Neuronal stem cell (in vitro differentiated cells): ENCODE data around the gene PPFIA1.
"Not testable (repeated sequence)": the region's sequence is repeated elsewhere in the genome, so short reads cannot be mapped to it uniquely, and the experiment has no call there.

Experiments used
- DNase-seq: peaks from one replicate; pipeline ENCODE4 v3.0.0-alpha.2; 2013; ENCODE audit warnings: low spot score
- H2AFZ ChIP-seq: one replicate; pipeline ENCODE4 v1.6.1; 2013; ENCODE audit warnings: mild to moderate bottlenecking, low read length, inconsistent platforms
- H2AK5ac ChIP-seq: 2 replicates; pipeline ENCODE4 v1.6.1; 2013; ENCODE audit warnings: low read depth, mild to moderate bottlenecking, inconsistent platforms, low read length, moderate library complexity, mixed read lengths
- H2BK120ac ChIP-seq: 2 replicates; pipeline ENCODE4 v1.6.1; 2013; ENCODE audit warnings: low read depth, mild to moderate bottlenecking, inconsistent platforms, low read length, moderate library complexity, mixed read lengths
- H2BK12ac ChIP-seq: one replicate; pipeline ENCODE4 v1.6.1; 2013; ENCODE audit warnings: low read length, inconsistent platforms
- H2BK15ac ChIP-seq: 2 replicates; pipeline ENCODE4 v1.6.1; 2013; ENCODE audit warnings: mild to moderate bottlenecking, low read length, inconsistent platforms, mixed read lengths
- H2BK5ac ChIP-seq: one replicate; pipeline ENCODE4 v1.6.1; 2013; ENCODE audit warnings: inconsistent platforms, mild to moderate bottlenecking, low read length, moderate library complexity
- H3K14ac ChIP-seq: one replicate; pipeline ENCODE4 v1.6.1; 2013; ENCODE audit warnings: low read length, inconsistent platforms
- H3K18ac ChIP-seq: 2 replicates; pipeline ENCODE4 v1.6.1; 2013; ENCODE audit warnings: low read length, inconsistent platforms
- H3K23ac ChIP-seq: 2 replicates; pipeline ENCODE4 v1.6.1; 2013; ENCODE audit warnings: low read depth, mild to moderate bottlenecking, mixed read lengths, low read length, inconsistent platforms; ENCODE audit not compliant: poor library complexity
- H3K27ac ChIP-seq: replicated peaks from 3 replicates; pipeline ENCODE4 v1.5.1; 2013; ENCODE audit warnings: low read length, inconsistent platforms
- H3K27me3 ChIP-seq, 3 experiments: 2 replicates each; pipeline ENCODE4 v1.6.1; 2013; ENCODE audit warnings: low read length in 3 of 3, mild to moderate bottlenecking in 2 of 3, inconsistent platforms in 1 of 3, low read depth in 1 of 3, mixed read lengths in 1 of 3, moderate library complexity in 1 of 3; ENCODE audit not compliant: control insufficient read depth in 3 of 3, insufficient read depth in 3 of 3
- H3K36me3 ChIP-seq, 2 donors: replicated peaks in 1 of 2; 2 replicates each; pipeline ENCODE4 v1.6.1; 2013; ENCODE audit warnings: low read length in 2 of 2; ENCODE audit not compliant: control insufficient read depth in 2 of 2, insufficient read depth in 2 of 2
- H3K4ac ChIP-seq: 2 replicates; pipeline ENCODE4 v1.6.1; 2013; ENCODE audit warnings: inconsistent platforms, mild to moderate bottlenecking, low read length, moderate library complexity
- H3K4me1 ChIP-seq, 2 donors: 1 replicate in 1 of 2; 2 replicates in 1 of 2; pipeline ENCODE4 v1.6.1; 2013; ENCODE audit warnings: low read length in 2 of 2, low read depth in 1 of 2; ENCODE audit not compliant: control insufficient read depth in 2 of 2, insufficient read depth in 1 of 2
- H3K4me2 ChIP-seq: one replicate; pipeline ENCODE4 v1.6.1; 2013; ENCODE audit warnings: mild to moderate bottlenecking, low read length, inconsistent platforms; ENCODE audit not compliant: insufficient read depth, poor library complexity, severe bottlenecking
- H3K4me3 ChIP-seq, 2 donors: 2 replicates each; pipeline ENCODE4 v1.5.1; 2013; ENCODE audit warnings: low read length in 2 of 2, mild to moderate bottlenecking in 2 of 2, inconsistent platforms in 1 of 2, moderate library complexity in 1 of 2
- H3K79me1 ChIP-seq: one replicate; pipeline ENCODE4 v1.6.1; 2013; ENCODE audit warnings: low read depth, mild to moderate bottlenecking, inconsistent platforms, low read length, moderate library complexity
- H3K9ac ChIP-seq: one replicate; pipeline ENCODE4 v1.6.1; 2013; ENCODE audit warnings: mild to moderate bottlenecking, low read depth, low read length, inconsistent platforms; ENCODE audit not compliant: poor library complexity
- H3K9me3 ChIP-seq, 2 donors: replicated peaks in 1 of 2; 2 replicates each; pipeline versions ENCODE3 to v1.6.1; 2013; ENCODE audit warnings: low read length in 2 of 2, mild to moderate bottlenecking in 2 of 2, inconsistent platforms in 1 of 2, low read depth in 1 of 2, mixed read lengths in 1 of 2, moderate library complexity in 1 of 2; ENCODE audit not compliant: control insufficient read depth in 2 of 2, insufficient read depth in 1 of 2
- H4K8ac ChIP-seq: one replicate; pipeline ENCODE4 v1.6.1; 2013; ENCODE audit warnings: low read depth, mild to moderate bottlenecking, inconsistent platforms, low read length, moderate library complexity
- H4K91ac ChIP-seq: one replicate; pipeline ENCODE4 v1.6.1; 2013; ENCODE audit warnings: low read length, low read depth, mild to moderate bottlenecking, inconsistent platforms; ENCODE audit not compliant: poor library complexity
- WGBS, 2 donors: extraction: QIAGEN DNeasy Blood & Tissue Kit; methylation state at CpG; one replicate each; pipeline ENCODE4 v1.1.7; 2013; ENCODE audit warnings: missing lambda C conversion rate in 2 of 2, mixed read lengths in 1 of 2; ENCODE audit not compliant: insufficient read length in 2 of 2, insufficient replicate concordance in 1 of 2; ENCODE audit errors: extremely low coverage in 2 of 2; 5-methylcytosine and 5-hydroxymethylcytosine counted together

PPFIA1 gene

DNA sequence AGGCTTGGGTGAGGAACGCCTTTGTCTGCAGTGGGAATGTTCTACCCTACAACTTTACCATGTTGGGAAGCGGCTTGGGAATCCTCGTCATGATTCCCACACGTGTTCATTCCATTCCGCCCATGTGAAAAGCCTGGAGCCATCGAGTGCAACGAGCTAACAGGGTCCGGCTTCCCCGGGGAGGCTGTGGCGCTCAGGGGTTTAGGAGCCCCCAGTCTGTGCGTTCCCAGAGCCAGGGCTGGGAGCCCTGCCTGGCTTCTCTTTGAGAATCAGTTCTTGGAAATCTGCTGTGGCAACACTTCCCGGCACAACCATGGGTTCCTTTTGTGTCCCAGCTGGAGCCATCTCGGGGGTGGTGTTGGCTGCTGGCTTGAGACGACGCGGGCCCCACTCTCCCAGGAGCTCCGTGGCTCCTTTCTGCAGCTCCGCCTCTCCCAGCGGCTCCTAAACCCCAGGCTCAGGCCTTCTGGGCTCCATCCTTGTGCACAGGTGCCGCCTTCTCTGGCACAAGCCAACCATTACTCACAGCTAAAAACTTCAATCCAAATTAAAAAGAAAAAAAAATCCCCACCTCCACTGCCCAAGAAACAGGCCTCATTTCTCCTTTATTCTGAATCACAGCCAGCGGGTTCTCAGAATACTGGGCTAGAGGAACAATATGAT is 18.7 kb upstream of the PPFIA1 start:
- DNase-seq: no peak
- H3K4me2 ChIP-seq: no peak overlapping the region
- WGBS, 2 donors: no CpG with 5 or more reads among the region's 21 CpGs

GRCh38 chr11:70252844-70253243 is 17.6 kb upstream of the PPFIA1 start:
- Histone ChIP-seq H3K23ac (no peak overlapping the region), H2AK5ac (no peak overlapping the region)
- WGBS, 2 donors: no CpG with 5 or more reads among the region's 12 CpGs

More for the DNA sequence above, 18.7 kb upstream of the PPFIA1 start:
- no peak overlapping the region for H3K27ac ChIP-seq
- no peak overlapping the region for H2BK5ac ChIP-seq
- H3K18ac ChIP-seq: peak overlapping the region; percentile 46
- no peaks in the 10 kb centered on the region for H3K36me3 ChIP-seq
- no peak overlapping the region for H2BK120ac ChIP-seq
- peaks cover 0 to 1% of the 10 kb centered on the region in 2 donors for H3K4me1 ChIP-seq
- no peak overlapping the region for H2BK15ac ChIP-seq
- H3K4ac ChIP-seq: no peak overlapping the region
- no peak overlapping the region for H2BK12ac ChIP-seq
- no peak overlapping the region for H4K8ac ChIP-seq
- no peak overlapping the region for H3K4me3 ChIP-seq
- H3K27me3 ChIP-seq: peaks cover 0 to 23% (median 0%) of the 10 kb centered on the region in 3 experiments
- no peak overlapping the region for H3K14ac ChIP-seq
- no peak overlapping the region for H3K23ac ChIP-seq
- no peak overlapping the region for H3K9ac ChIP-seq
- H4K91ac ChIP-seq: no peak overlapping the region
- peaks cover 1% of the 10 kb centered on the region for H3K79me1 ChIP-seq
- peak overlapping the region; percentile 68 for H2AFZ ChIP-seq
- no peaks in the 10 kb centered on the region for H3K9me3 ChIP-seq
- no peak overlapping the region for H2AK5ac ChIP-seq

DNA sequence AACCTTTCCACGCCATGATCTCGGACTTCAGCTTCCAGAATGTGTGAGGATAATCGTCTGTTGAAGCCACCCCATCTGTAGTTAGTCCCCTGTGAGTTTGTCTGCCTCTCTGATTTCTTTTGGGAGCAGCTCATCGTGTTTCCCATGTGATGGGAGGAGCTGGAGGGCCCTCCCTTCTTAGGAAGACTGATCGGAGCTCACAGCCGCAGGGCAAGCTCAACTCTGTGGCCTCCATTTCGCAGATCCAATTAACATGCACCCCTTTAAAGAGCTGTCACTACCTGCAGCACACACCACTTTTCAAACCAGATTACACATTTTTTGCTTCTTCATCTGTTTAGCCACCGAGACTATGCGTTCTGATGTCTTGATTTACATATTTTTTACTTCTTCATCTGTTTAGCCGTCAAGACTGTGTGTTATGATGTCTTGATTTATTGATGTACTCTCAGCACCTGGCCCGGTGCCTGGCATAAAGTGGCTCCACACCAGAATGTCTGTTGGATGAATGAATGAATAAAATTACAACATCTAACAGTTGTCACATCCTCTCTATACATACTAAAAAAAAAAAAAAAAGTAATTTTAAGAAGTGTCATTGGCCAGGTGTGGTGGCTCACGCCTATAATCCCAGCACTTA is 14.9 kb upstream of the PPFIA1 start:
- peaks cover 0 to 1% of the 10 kb centered on the region in 2 donors for H3K4me1 ChIP-seq
- H3K27ac ChIP-seq: no peak overlapping the region
- no peak overlapping the region for H4K8ac ChIP-seq
- no peak overlapping the region for H2BK5ac ChIP-seq
- WGBS, 2 donors: no CpG with 5 or more reads among the region's 12 CpGs
- H3K4me2 ChIP-seq: no peak overlapping the region
- H3K4ac ChIP-seq: no peak overlapping the region
- H2BK120ac ChIP-seq: no peak overlapping the region
- no peak for DNase-seq
- H3K9ac ChIP-seq: no peak overlapping the region
- H2BK12ac ChIP-seq: no peak overlapping the region
- H3K9me3 ChIP-seq: no peaks in the 10 kb centered on the region
- no peak overlapping the region for H2AK5ac ChIP-seq
- no peak overlapping the region for H4K91ac ChIP-seq
- no peak overlapping the region for H3K18ac ChIP-seq
- no peaks in the 10 kb centered on the region for H3K36me3 ChIP-seq
- H3K79me1 ChIP-seq: peaks cover 1% of the 10 kb centered on the region
- no peak overlapping the region for H3K23ac ChIP-seq
- H2AFZ ChIP-seq: peak overlapping the region; percentile 45
- H2BK15ac ChIP-seq: no peak overlapping the region
- H3K4me3 ChIP-seq: no peak overlapping the region
- peaks cover 0 to 6% (median 0%) of the 10 kb centered on the region in 3 experiments for H3K27me3 ChIP-seq
- no peak overlapping the region for H3K14ac ChIP-seq

More at GRCh38 chr11:70252844-70253243, 17.6 kb upstream of the PPFIA1 start:
- H3K79me1 ChIP-seq: peaks cover 1% of the 10 kb centered on the region
- H4K91ac ChIP-seq: no peak overlapping the region
- H3K4me1 ChIP-seq: peaks cover 0 to 1% of the 10 kb centered on the region in 2 donors
- H3K4me2 ChIP-seq: no peak overlapping the region
- peaks cover 0 to 19% (median 0%) of the 10 kb centered on the region in 3 experiments for H3K27me3 ChIP-seq
- no peak overlapping the region for H3K4ac ChIP-seq
- no peak overlapping the region for H2AFZ ChIP-seq
- H3K18ac ChIP-seq: no peak overlapping the region
- no peak overlapping the region for H3K14ac ChIP-seq
- no peak overlapping the region for H2BK12ac ChIP-seq
- H3K9ac ChIP-seq: no peak overlapping the region
- H3K27ac ChIP-seq: no peak overlapping the region
- no peak overlapping the region for H2BK5ac ChIP-seq
- H2BK120ac ChIP-seq: no peak overlapping the region
- no peak overlapping the region for H4K8ac ChIP-seq
- DNase-seq: no peak
- no peak overlapping the region for H2BK15ac ChIP-seq
- no peaks in the 10 kb centered on the region for H3K9me3 ChIP-seq
- no peaks in the 10 kb centered on the region for H3K36me3 ChIP-seq
- H3K4me3 ChIP-seq: no peak overlapping the region

GRCh38 chr11:70259077-70259476 is 11.4 kb upstream of the PPFIA1 start:
- H3K4ac ChIP-seq, H3K14ac ChIP-seq, H2BK12ac ChIP-seq, H3K4me1 ChIP-seq, H4K8ac ChIP-seq, H3K9me3 ChIP-seq, H3K79me1 ChIP-seq, H3K4me3 ChIP-seq, H3K9ac ChIP-seq, H3K27me3 ChIP-seq, H3K4me2 ChIP-seq, H4K91ac ChIP-seq, DNase-seq, H3K18ac ChIP-seq, H2AFZ ChIP-seq, H2BK5ac ChIP-seq, H3K36me3 ChIP-seq, H3K23ac ChIP-seq, H2BK15ac ChIP-seq, H2BK120ac ChIP-seq, H3K27ac ChIP-seq, H2AK5ac ChIP-seq: not testable (repeated sequence)
- no CpG with 5 or more reads among the region's 2 CpGs for WGBS, 2 donors
